NOMO-1 (cell line): ENCODE data around the gene ZNF837.
"Not testable (repeated sequence)": the region's sequence is repeated elsewhere in the genome, so short reads cannot be mapped to it uniquely, and the experiment has no call there.

ENCODE experiments used
- DNase-seq, 2 experiments: peaks; one replicate each; lab custom pipeline; 2025; ENCODE audit not compliant: unreplicated experiment in 2 of 2; lab: John Stamatoyannopoulos, UW

Gene ZNF837

GRCh38 chr19:58380662-58381459 lies at the start of gene ZNF837:
Gene ZNF837, minus strand, starts transcription at chr19:58381030. Its CDS starts 11,698 bp downstream, at chr19:58369332.
- DNase-seq, result peak; percentile 97 to 100

GRCh38 chr19:58429745-58430144 lies 48.9 kb upstream of the ZNF837 start:
- DNase-seq, result no peak

GRCh38 chr19:58428617-58429016 lies 47.8 kb upstream of the ZNF837 start:
- DNase-seq, result no peak

- no peak for DNase-seq
Measured at GRCh38 chr19:58417071-58417470, 36.2 kb upstream of the ZNF837 start.

GRCh38 chr19:58416604-58417003 lies 35.8 kb upstream of the ZNF837 start:
- DNase-seq, result no peak

- DNase-seq, result peak; percentile 17 to 38
Measured at GRCh38 chr19:58409010-58409790, 28.4 kb upstream of the ZNF837 start.

GRCh38 chr19:58408152-58409009 lies 27.6 kb upstream of the ZNF837 start, which contains the start of gene ZNF584:
Gene ZNF584, plus strand, starts transcription at chr19:58408649. Its CDS starts 499 bp downstream, at chr19:58409148.
- DNase-seq, result peak; percentile 96 to 98

- DNase-seq, result no peak
Measured at GRCh38 chr19:58407658-58408151, 26.9 kb upstream of the ZNF837 start.

GRCh38 chr19:58406818-58407657 lies 26.2 kb upstream of the ZNF837 start:
- DNase-seq, result no peak

GRCh38 chr19:58403920-58404478 lies 23.2 kb upstream of the ZNF837 start:
- not testable (repeated sequence) for DNase-seq

GRCh38 chr19:58401840-58402421 lies 21.1 kb upstream of the ZNF837 start:
- DNase-seq, result no peak

- DNase-seq, result peak; percentile 98 to 99
Measured at GRCh38 chr19:58400916-58401839, 20.3 kb upstream of the ZNF837 start.

GRCh38 chr19:58400316-58400915 lies 19.6 kb upstream of the ZNF837 start:
- no peak for DNase-seq

GRCh38 chr19:58399903-58400302 lies 19.1 kb upstream of the ZNF837 start:
- DNase-seq, result no peak

GRCh38 chr19:58398545-58398944 lies 17.7 kb upstream of the ZNF837 start:
- DNase-seq, result no peak

GRCh38 chr19:58398087-58398486 lies 17.3 kb upstream of the ZNF837 start:
- DNase-seq, result no peak

GRCh38 chr19:58397533-58398037 lies 16.8 kb upstream of the ZNF837 start:
- DNase-seq, result no peak
